Endodermal cell (in vitro differentiated cells): ENCODE data around the gene FAM174B. TPM values are rescaled to one million over a fixed set of nuclear protein-coding genes. Genes with fewer than 3 reads are reported as not detected.

Source experiments
- DNase-seq: peaks from one replicate; pipeline ENCODE4 v3.0.0-alpha.2; 2017
- H3K27ac ChIP-seq: 2 replicates; pipeline ENCODE4 v1.5.1; 2013; ENCODE audit warnings: mild to moderate bottlenecking, low read depth, low read length, moderate library complexity
- H3K27me3 ChIP-seq: 2 replicates; pipeline ENCODE4 v1.6.1; 2013; ENCODE audit warnings: mild to moderate bottlenecking, low read length, moderate library complexity; ENCODE audit not compliant: insufficient read depth, control insufficient read depth, poor library complexity, severe bottlenecking
- H3K36me3 ChIP-seq: 2 replicates; pipeline ENCODE4 v1.7.0; 2013; ENCODE audit warnings: mild to moderate bottlenecking, low read length, moderate library complexity; ENCODE audit not compliant: control insufficient read depth, insufficient read depth
- H3K4me1 ChIP-seq: one replicate; pipeline ENCODE4 v1.7.0; 2013; ENCODE audit warnings: low read length; ENCODE audit not compliant: control insufficient read depth, insufficient read depth
- H3K4me3 ChIP-seq: 2 replicates; pipeline ENCODE4 v1.5.1; 2013; ENCODE audit warnings: mild to moderate bottlenecking, low read length, moderate library complexity
- H3K9ac ChIP-seq: 2 replicates; pipeline ENCODE4 v1.6.1; 2013; ENCODE audit warnings: mild to moderate bottlenecking, low read length, moderate library complexity; ENCODE audit not compliant: poor library complexity, severe bottlenecking; ENCODE audit errors: extremely low read depth
- H3K9me3 ChIP-seq: 2 replicates; pipeline ENCODE4 v1.6.1; 2013; ENCODE audit warnings: mild to moderate bottlenecking, low read length, moderate library complexity; ENCODE audit not compliant: control insufficient read depth
- H3K27ac Mint-ChIP-seq: 2 replicates; pipeline ENCODE4 v1.8.0; 2020; ENCODE audit warnings: mixed read lengths
- H3K27me3 Mint-ChIP-seq: 2 replicates; pipeline ENCODE4 v1.8.0; 2021; ENCODE audit warnings: mild to moderate bottlenecking, mixed read lengths; ENCODE audit not compliant: insufficient read depth
- H3K36me3 Mint-ChIP-seq: 2 replicates; pipeline ENCODE4 v1.8.0; 2020; ENCODE audit warnings: low read depth, mixed read lengths
- H3K4me1 Mint-ChIP-seq: 2 replicates; pipeline ENCODE4 v1.8.0; 2020; ENCODE audit warnings: mixed read lengths
- H3K4me3 Mint-ChIP-seq: 2 replicates; pipeline ENCODE4 v1.8.0; 2020; ENCODE audit warnings: mild to moderate bottlenecking, moderate library complexity, mixed read lengths
- H3K9me3 Mint-ChIP-seq: 2 replicates; pipeline ENCODE4 v1.8.0; 2020; ENCODE audit warnings: mild to moderate bottlenecking, mixed read lengths
- whole genome bisulfite sequencing, 2 experiments: methylation state at CpG; one replicate each; pipeline versions ENCODE4 v1.1.5 to v1.1.7; 2013; ENCODE audit warnings: missing lambda C conversion rate in 2 of 2, mixed read lengths in 1 of 2; ENCODE audit not compliant: insufficient coverage in 1 of 2, insufficient read length in 1 of 2; 5-methylcytosine and 5-hydroxymethylcytosine counted together
- total RNA-seq, 2 donors: library from RNA; stranded (reverse); fragmentation: NEBNext Ultra II Directional in 1 of 2; extraction: Animal tissue kit (Norgen Biotek cat#: 25700) in 1 of 2; gene quantifications; 2 replicates in 1 of 2; 3 replicates in 1 of 2; pipeline ENCODE4 v1.2.1, GENCODE V29; 2021
- TF ChIP-seq, protein P1 (sequence below): fragments of 200-600 bp; sonication (generic); conservative IDR thresholded peaks from 2 replicates; pipeline ENCODE4 v1.5.0; 2021; ENCODE audit warnings: antibody characterized with exemption, mild to moderate bottlenecking

FAM174B gene
- total RNA-seq, 2 donors from 2014 or later, result 66.0 to 105 TPM

GRCh38 chr15:92638709-92639365 is 16.7 kb downstream of the FAM174B start:
- Histone ChIP-seq H3K27me3 (no peaks in the 10 kb centered on the region), H3K9ac (no peak overlapping the region), H3K27ac (no peak overlapping the region), H3K9me3 (peaks cover 37% of the 10 kb centered on the region), H3K4me3 (no peak overlapping the region), H3K36me3 (peaks cover 34% of the 10 kb centered on the region), H3K4me1 (peaks cover 8% of the 10 kb centered on the region)
- peaks cover 41% of the 10 kb centered on the region for H3K36me3 Mint-ChIP-seq
- H3K27ac Mint-ChIP-seq, result peak overlapping the region; percentile 32
- WGBS, 2 experiments, result 89 to 92% methylated on average over 11 to 15 of the region's 15 CpGs
- no peak overlapping the region for H3K4me3 Mint-ChIP-seq
- peaks cover 23% of the 10 kb centered on the region for H3K9me3 Mint-ChIP-seq
- TF ChIP-seq, protein P1, sequence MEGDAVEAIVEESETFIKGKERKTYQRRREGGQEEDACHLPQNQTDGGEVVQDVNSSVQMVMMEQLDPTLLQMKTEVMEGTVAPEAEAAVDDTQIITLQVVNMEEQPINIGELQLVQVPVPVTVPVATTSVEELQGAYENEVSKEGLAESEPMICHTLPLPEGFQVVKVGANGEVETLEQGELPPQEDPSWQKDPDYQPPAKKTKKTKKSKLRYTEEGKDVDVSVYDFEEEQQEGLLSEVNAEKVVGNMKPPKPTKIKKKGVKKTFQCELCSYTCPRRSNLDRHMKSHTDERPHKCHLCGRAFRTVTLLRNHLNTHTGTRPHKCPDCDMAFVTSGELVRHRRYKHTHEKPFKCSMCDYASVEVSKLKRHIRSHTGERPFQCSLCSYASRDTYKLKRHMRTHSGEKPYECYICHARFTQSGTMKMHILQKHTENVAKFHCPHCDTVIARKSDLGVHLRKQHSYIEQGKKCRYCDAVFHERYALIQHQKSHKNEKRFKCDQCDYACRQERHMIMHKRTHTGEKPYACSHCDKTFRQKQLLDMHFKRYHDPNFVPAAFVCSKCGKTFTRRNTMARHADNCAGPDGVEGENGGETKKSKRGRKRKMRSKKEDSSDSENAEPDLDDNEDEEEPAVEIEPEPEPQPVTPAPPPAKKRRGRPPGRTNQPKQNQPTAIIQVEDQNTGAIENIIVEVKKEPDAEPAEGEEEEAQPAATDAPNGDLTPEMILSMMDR, result no peak
- H3K27me3 Mint-ChIP-seq, result no peaks in the 10 kb centered on the region
- H3K4me1 Mint-ChIP-seq, result peaks cover 54% of the 10 kb centered on the region
- peak; percentile 49 for DNase-seq

- no peaks in the 10 kb centered on the region for H3K27me3 ChIP-seq
- TF ChIP-seq, protein P1, result no peak
- H3K36me3 ChIP-seq, result peaks cover 29% of the 10 kb centered on the region
- peak overlapping the region; percentile 32 for H3K27ac Mint-ChIP-seq
- H3K4me3 ChIP-seq, result no peak overlapping the region
- H3K9ac ChIP-seq, result no peak overlapping the region
- H3K27me3 Mint-ChIP-seq, result no peaks in the 10 kb centered on the region
- H3K9me3 ChIP-seq, result peaks cover 37% of the 10 kb centered on the region
- no peak overlapping the region for H3K27ac ChIP-seq
- H3K4me1 Mint-ChIP-seq, result peaks cover 56% of the 10 kb centered on the region
- DNase-seq, result no peak
- H3K4me3 Mint-ChIP-seq, result no peak overlapping the region
- peaks cover 23% of the 10 kb centered on the region for H3K9me3 Mint-ChIP-seq
- 85 to 86% methylated on average over 9 of the region's 9 CpGs for WGBS, 2 experiments
- peaks cover 41% of the 10 kb centered on the region for H3K36me3 Mint-ChIP-seq
- peaks cover 10% of the 10 kb centered on the region for H3K4me1 ChIP-seq
These were observed 17.3 kb downstream of the FAM174B start for GRCh38 chr15:92638291-92638708.

GRCh38 chr15:92637626-92638025 is 17.9 kb downstream of the FAM174B start:
- Histone ChIP-seq H3K36me3 (peaks cover 34% of the 10 kb centered on the region), H3K27ac (no peak overlapping the region)
- H3K4me1 Mint-ChIP-seq, result peaks cover 56% of the 10 kb centered on the region

More at GRCh38 chr15:92637626-92638025, 17.9 kb downstream of the FAM174B start:
- Histone ChIP-seq H3K4me3 (no peak overlapping the region), H3K9ac (no peak overlapping the region), H3K9me3 (peaks cover 32% of the 10 kb centered on the region), H3K27me3 (no peaks in the 10 kb centered on the region), H3K4me1 (peaks cover 10% of the 10 kb centered on the region)
- peaks cover 22% of the 10 kb centered on the region for H3K9me3 Mint-ChIP-seq
- WGBS, 2 experiments, result 68 to 83% methylated on average over 5 to 7 of the region's 7 CpGs
- TF ChIP-seq, protein P1, result no peak
- peaks cover 40% of the 10 kb centered on the region for H3K36me3 Mint-ChIP-seq
- DNase-seq, result peak; percentile 38
- H3K27me3 Mint-ChIP-seq, result no peaks in the 10 kb centered on the region
- peak overlapping the region; percentile 94 for H3K27ac Mint-ChIP-seq
- H3K4me3 Mint-ChIP-seq, result no peak overlapping the region
